Skeletal muscle satellite cell (primary cell): ENCODE results near the gene LPCAT2.

Experiments used
- H3K27me3 ChIP-seq: 2 replicates; pipeline ENCODE4 v1.7.0; 2013; ENCODE audit warnings: low read length; ENCODE audit not compliant: control insufficient read depth, insufficient read depth
- H3K36me3 ChIP-seq: 2 replicates; pipeline ENCODE4 v1.7.0; 2013; ENCODE audit warnings: mild to moderate bottlenecking, control low read depth, low read length; ENCODE audit not compliant: insufficient read depth
- H3K4me1 ChIP-seq: 2 replicates; pipeline ENCODE4 v1.7.0; 2013; ENCODE audit warnings: low read length; ENCODE audit not compliant: control insufficient read depth, insufficient read depth
- H3K4me2 ChIP-seq: 2 replicates; pipeline ENCODE4 v1.7.0; 2013; ENCODE audit warnings: mild to moderate bottlenecking, low read length
- H3K4me3 ChIP-seq: 2 replicates; pipeline ENCODE4 v1.7.0; 2013; ENCODE audit warnings: low read length
- H3K9ac ChIP-seq: 2 replicates; pipeline ENCODE4 v1.7.0; 2013; ENCODE audit warnings: mild to moderate bottlenecking, low read depth, low read length, moderate library complexity
- H3K9me3 ChIP-seq: replicated peaks from 2 replicates; pipeline ENCODE4 v1.7.0; 2013; ENCODE audit warnings: mild to moderate bottlenecking, control low read depth, low read length

The LPCAT2 gene

GRCh38 chr16:55487048-55487803, 21.6 kb upstream of the LPCAT2 start:
- H3K4me2 ChIP-seq: peak overlapping the region; percentile 54
- H3K9ac ChIP-seq: peak overlapping the region; percentile 62
- H3K27me3 ChIP-seq: no peaks in the 10 kb centered on the region
- no peaks in the 10 kb centered on the region for H3K9me3 ChIP-seq
- H3K4me1 ChIP-seq: peaks cover 68% of the 10 kb centered on the region
- H3K4me3 ChIP-seq: peak overlapping the region; percentile 7
- H3K36me3 ChIP-seq: peaks cover 91% of the 10 kb centered on the region

- H3K4me1 ChIP-seq: peaks cover 57% of the 10 kb centered on the region
- peaks cover 90% of the 10 kb centered on the region for H3K36me3 ChIP-seq
- H3K9ac ChIP-seq: peak overlapping the region; percentile 62
Measured at GRCh38 chr16:55488306-55488705, 20.6 kb upstream of the LPCAT2 start.

GRCh38 chr16:55489119-55489955, 19.5 kb upstream of the LPCAT2 start:
- no peaks in the 10 kb centered on the region for H3K27me3 ChIP-seq
- peaks cover 90% of the 10 kb centered on the region for H3K36me3 ChIP-seq
- H3K4me1 ChIP-seq: peaks cover 63% of the 10 kb centered on the region
- no peaks in the 10 kb centered on the region for H3K9me3 ChIP-seq
- no peak overlapping the region for H3K4me2 ChIP-seq
- H3K4me3 ChIP-seq: no peak overlapping the region
- peak overlapping the region; percentile 62 for H3K9ac ChIP-seq

More at GRCh38 chr16:55488306-55488705, 20.6 kb upstream of the LPCAT2 start:
- no peaks in the 10 kb centered on the region for H3K27me3 ChIP-seq
- peak overlapping the region; percentile 7 for H3K4me3 ChIP-seq
- H3K4me2 ChIP-seq: peak overlapping the region; percentile 54
- no peaks in the 10 kb centered on the region for H3K9me3 ChIP-seq

GRCh38 chr16:55489956-55490265, 19.0 kb upstream of the LPCAT2 start:
- H3K9ac ChIP-seq: no peak overlapping the region
- peaks cover 65% of the 10 kb centered on the region for H3K4me1 ChIP-seq
- peaks cover 89% of the 10 kb centered on the region for H3K36me3 ChIP-seq
- no peak overlapping the region for H3K4me3 ChIP-seq
- no peaks in the 10 kb centered on the region for H3K27me3 ChIP-seq
- H3K4me2 ChIP-seq: no peak overlapping the region
- H3K9me3 ChIP-seq: no peaks in the 10 kb centered on the region

GRCh38 chr16:55490301-55490700, 18.6 kb upstream of the LPCAT2 start:
- Histone ChIP-seq H3K4me1 (peaks cover 65% of the 10 kb centered on the region), H3K27me3 (no peaks in the 10 kb centered on the region), H3K36me3 (peaks cover 87% of the 10 kb centered on the region), H3K9me3 (no peaks in the 10 kb centered on the region), H3K9ac (no peak overlapping the region), H3K4me2 (no peak overlapping the region), H3K4me3 (no peak overlapping the region)

GRCh38 chr16:55491691-55492090, 17.2 kb upstream of the LPCAT2 start:
- no peaks in the 10 kb centered on the region for H3K9me3 ChIP-seq
- H3K9ac ChIP-seq: no peak overlapping the region
- H3K4me3 ChIP-seq: no peak overlapping the region
- H3K4me1 ChIP-seq: peaks cover 60% of the 10 kb centered on the region
- H3K4me2 ChIP-seq: no peak overlapping the region
- no peaks in the 10 kb centered on the region for H3K27me3 ChIP-seq
- peaks cover 86% of the 10 kb centered on the region for H3K36me3 ChIP-seq

- Histone ChIP-seq H3K27me3 (no peaks in the 10 kb centered on the region), H3K9me3 (no peaks in the 10 kb centered on the region), H3K4me1 (peaks cover 55% of the 10 kb centered on the region), H3K9ac (no peak overlapping the region), H3K4me3 (no peak overlapping the region), H3K36me3 (peaks cover 91% of the 10 kb centered on the region), H3K4me2 (no peak overlapping the region)
Measured at GRCh38 chr16:55492756-55493380, 16.0 kb upstream of the LPCAT2 start.

- no peaks in the 10 kb centered on the region for H3K27me3 ChIP-seq
- no peaks in the 10 kb centered on the region for H3K9me3 ChIP-seq
- no peak overlapping the region for H3K4me2 ChIP-seq
- no peak overlapping the region for H3K9ac ChIP-seq
- H3K36me3 ChIP-seq: peaks cover 87% of the 10 kb centered on the region
- H3K4me1 ChIP-seq: peaks cover 57% of the 10 kb centered on the region
- H3K4me3 ChIP-seq: no peak overlapping the region
Measured at GRCh38 chr16:55494994-55495421, 13.9 kb upstream of the LPCAT2 start.

- no peak overlapping the region for H3K4me3 ChIP-seq
- H3K36me3 ChIP-seq: peaks cover 86% of the 10 kb centered on the region
- peaks cover 61% of the 10 kb centered on the region for H3K4me1 ChIP-seq
- H3K27me3 ChIP-seq: no peaks in the 10 kb centered on the region
- no peak overlapping the region for H3K9ac ChIP-seq
- H3K4me2 ChIP-seq: no peak overlapping the region
- no peaks in the 10 kb centered on the region for H3K9me3 ChIP-seq
Measured at GRCh38 chr16:55495616-55496289, 13.1 kb upstream of the LPCAT2 start.

GRCh38 chr16:55496509-55497145, 12.2 kb upstream of the LPCAT2 start:
- H3K4me1 ChIP-seq: peaks cover 70% of the 10 kb centered on the region
- H3K9me3 ChIP-seq: no peaks in the 10 kb centered on the region
- no peak overlapping the region for H3K9ac ChIP-seq
- H3K4me3 ChIP-seq: no peak overlapping the region
- H3K27me3 ChIP-seq: no peaks in the 10 kb centered on the region
- H3K36me3 ChIP-seq: peaks cover 86% of the 10 kb centered on the region
- H3K4me2 ChIP-seq: no peak overlapping the region

- Histone ChIP-seq H3K4me2 (no peak overlapping the region), H3K9ac (peak overlapping the region; percentile 10), H3K9me3 (no peaks in the 10 kb centered on the region), H3K4me3 (no peak overlapping the region), H3K4me1 (peaks cover 79% of the 10 kb centered on the region), H3K27me3 (no peaks in the 10 kb centered on the region), H3K36me3 (peaks cover 89% of the 10 kb centered on the region)
Measured at GRCh38 chr16:55497558-55497957, 11.3 kb upstream of the LPCAT2 start.
